ENCODE measurements around the gene HTR6.

HTR6 gene

GRCh38 chr1:19656780-19657466, 7.8 kb upstream of the HTR6 start:
- DNase-seq (ENCODE audit: low spot score), result no peak

- no peak for DNase-seq (ENCODE audit: low spot score)
These were observed 7.2 kb upstream of the HTR6 start for GRCh38 chr1:19657511-19657910.

GRCh38 chr1:19658186-19658585, 6.5 kb upstream of the HTR6 start:
- no peak for DNase-seq (ENCODE audit: low spot score)

GRCh38 chr1:19661721-19662228, 2.9 kb upstream of the HTR6 start:
- peak; percentile 40 for DNase-seq (ENCODE audit: low spot score)

GRCh38 chr1:19662313-19662712, 2.4 kb upstream of the HTR6 start:
- DNase-seq (ENCODE audit: low spot score), result no peak

- no peak for DNase-seq (ENCODE audit: low spot score)
These were observed 466 bp downstream of the HTR6 start for GRCh38 chr1:19665186-19665495.

- no peak for DNase-seq (ENCODE audit: low spot score)
These were observed 1.1 kb downstream of the HTR6 start for GRCh38 chr1:19665496-19666465.

GRCh38 chr1:19668888-19669287, 4.2 kb downstream of the HTR6 start:
- no peak for DNase-seq (ENCODE audit: low spot score)

GRCh38 chr1:19670787-19671186, 6.1 kb downstream of the HTR6 start:
- no peak for DNase-seq (ENCODE audit: low spot score)

GRCh38 chr1:19672237-19672636, 7.6 kb downstream of the HTR6 start:
- no peak for DNase-seq (ENCODE audit: low spot score)

GRCh38 chr1:19675797-19676196, 11.1 kb downstream of the HTR6 start:
- DNase-seq (ENCODE audit: low spot score), result no peak

GRCh38 chr1:19676438-19676922, 11.8 kb downstream of the HTR6 start:
- peak; percentile 37 for DNase-seq (ENCODE audit: low spot score)

GRCh38 chr1:19678493-19678892, 13.8 kb downstream of the HTR6 start:
- DNase-seq (ENCODE audit: low spot score), result no peak

- no peak for DNase-seq (ENCODE audit: low spot score)
These were observed 14.3 kb downstream of the HTR6 start for GRCh38 chr1:19678931-19679453.

GRCh38 chr1:19679691-19680090, 15.0 kb downstream of the HTR6 start:
- DNase-seq (ENCODE audit: low spot score), result no peak

GRCh38 chr1:19680644-19681043, 16.0 kb downstream of the HTR6 start:
- no peak for DNase-seq (ENCODE audit: low spot score)

GRCh38 chr1:19682257-19682656, 17.6 kb downstream of the HTR6 start:
- no peak for DNase-seq (ENCODE audit: low spot score)

GRCh38 chr1:19682901-19683300, 18.2 kb downstream of the HTR6 start:
- no peak for DNase-seq (ENCODE audit: low spot score)

- no peak for DNase-seq (ENCODE audit: low spot score)
These were observed 18.7 kb downstream of the HTR6 start for GRCh38 chr1:19683351-19683750.

GRCh38 chr1:19684677-19685076, 20.0 kb downstream of the HTR6 start:
- no peak for DNase-seq (ENCODE audit: low spot score)

- no peak for DNase-seq (ENCODE audit: low spot score)
These were observed 21.3 kb downstream of the HTR6 start for GRCh38 chr1:19685994-19686393.

GRCh38 chr1:19687414-19687813, 22.7 kb downstream of the HTR6 start:
- DNase-seq (ENCODE audit: low spot score), result no peak

Data from LoVo (cell line).